Measurements from ENCODE around the gene CA9. TPM values are rescaled to one million over a fixed set of nuclear protein-coding genes. Genes with fewer than 3 reads are reported as not detected.

CA9 gene
- total RNA-seq, 1 donor: 0.45 TPM

GRCh38 chr9:35685506-35685905, 11.8 kb downstream of the CA9 start:
- no peak overlapping the region for H3K4me3 ChIP-seq (ENCODE audit: low read depth, low read length)
- DNase-seq (ENCODE audit: low read depth): no peak
- TF ChIP-seq, protein P1, sequence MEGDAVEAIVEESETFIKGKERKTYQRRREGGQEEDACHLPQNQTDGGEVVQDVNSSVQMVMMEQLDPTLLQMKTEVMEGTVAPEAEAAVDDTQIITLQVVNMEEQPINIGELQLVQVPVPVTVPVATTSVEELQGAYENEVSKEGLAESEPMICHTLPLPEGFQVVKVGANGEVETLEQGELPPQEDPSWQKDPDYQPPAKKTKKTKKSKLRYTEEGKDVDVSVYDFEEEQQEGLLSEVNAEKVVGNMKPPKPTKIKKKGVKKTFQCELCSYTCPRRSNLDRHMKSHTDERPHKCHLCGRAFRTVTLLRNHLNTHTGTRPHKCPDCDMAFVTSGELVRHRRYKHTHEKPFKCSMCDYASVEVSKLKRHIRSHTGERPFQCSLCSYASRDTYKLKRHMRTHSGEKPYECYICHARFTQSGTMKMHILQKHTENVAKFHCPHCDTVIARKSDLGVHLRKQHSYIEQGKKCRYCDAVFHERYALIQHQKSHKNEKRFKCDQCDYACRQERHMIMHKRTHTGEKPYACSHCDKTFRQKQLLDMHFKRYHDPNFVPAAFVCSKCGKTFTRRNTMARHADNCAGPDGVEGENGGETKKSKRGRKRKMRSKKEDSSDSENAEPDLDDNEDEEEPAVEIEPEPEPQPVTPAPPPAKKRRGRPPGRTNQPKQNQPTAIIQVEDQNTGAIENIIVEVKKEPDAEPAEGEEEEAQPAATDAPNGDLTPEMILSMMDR (IDR thresholded peaks at IDR 0.05; ENCODE audit: insufficient read depth, low read length): no peak

GRCh38 chr9:35686222-35687203, 12.8 kb downstream of the CA9 start:
- peak; percentile 35 for DNase-seq (ENCODE audit: low read depth)
- peak overlapping the region; percentile 35 for H3K4me3 ChIP-seq (ENCODE audit: low read depth, low read length)
- TF ChIP-seq, protein P1 (IDR thresholded peaks at IDR 0.05; ENCODE audit: insufficient read depth, low read length): no peak

DNA sequence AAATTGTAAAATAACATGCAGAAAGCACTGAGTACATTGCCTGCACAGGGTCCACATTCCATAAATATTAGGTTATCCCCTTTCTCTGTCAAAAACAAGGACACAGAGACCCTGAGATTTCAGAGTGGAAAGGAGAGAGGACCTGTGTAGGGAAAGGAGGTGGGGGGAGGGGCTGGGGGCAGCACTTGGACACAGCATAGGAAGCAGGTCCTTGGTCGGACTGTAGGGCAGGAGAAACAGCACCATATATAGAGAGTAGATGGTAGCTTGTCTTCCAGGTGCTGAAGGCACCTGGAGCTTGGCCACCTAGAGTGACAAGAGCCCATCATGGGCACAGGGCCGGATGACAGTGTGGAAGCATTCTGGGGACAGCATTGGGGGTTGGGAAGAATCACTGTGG, 13.6 kb downstream of the CA9 start:
- TF ChIP-seq, protein P1 (IDR thresholded peaks at IDR 0.05; ENCODE audit: insufficient read depth, low read length): no peak

GRCh38 chr9:35687972-35688557, 14.3 kb downstream of the CA9 start:
- H3K4me3 ChIP-seq (ENCODE audit: low read depth, low read length): peak overlapping the region; percentile 79
- TF ChIP-seq, protein P1 (IDR thresholded peaks at IDR 0.05; ENCODE audit: insufficient read depth, low read length): no peak
- no peak for DNase-seq (ENCODE audit: low read depth)

More for the DNA sequence above, 13.6 kb downstream of the CA9 start:
- H3K4me3 ChIP-seq (ENCODE audit: low read depth, low read length): peak overlapping the region; percentile 79
- DNase-seq (ENCODE audit: low read depth): no peak

DNA sequence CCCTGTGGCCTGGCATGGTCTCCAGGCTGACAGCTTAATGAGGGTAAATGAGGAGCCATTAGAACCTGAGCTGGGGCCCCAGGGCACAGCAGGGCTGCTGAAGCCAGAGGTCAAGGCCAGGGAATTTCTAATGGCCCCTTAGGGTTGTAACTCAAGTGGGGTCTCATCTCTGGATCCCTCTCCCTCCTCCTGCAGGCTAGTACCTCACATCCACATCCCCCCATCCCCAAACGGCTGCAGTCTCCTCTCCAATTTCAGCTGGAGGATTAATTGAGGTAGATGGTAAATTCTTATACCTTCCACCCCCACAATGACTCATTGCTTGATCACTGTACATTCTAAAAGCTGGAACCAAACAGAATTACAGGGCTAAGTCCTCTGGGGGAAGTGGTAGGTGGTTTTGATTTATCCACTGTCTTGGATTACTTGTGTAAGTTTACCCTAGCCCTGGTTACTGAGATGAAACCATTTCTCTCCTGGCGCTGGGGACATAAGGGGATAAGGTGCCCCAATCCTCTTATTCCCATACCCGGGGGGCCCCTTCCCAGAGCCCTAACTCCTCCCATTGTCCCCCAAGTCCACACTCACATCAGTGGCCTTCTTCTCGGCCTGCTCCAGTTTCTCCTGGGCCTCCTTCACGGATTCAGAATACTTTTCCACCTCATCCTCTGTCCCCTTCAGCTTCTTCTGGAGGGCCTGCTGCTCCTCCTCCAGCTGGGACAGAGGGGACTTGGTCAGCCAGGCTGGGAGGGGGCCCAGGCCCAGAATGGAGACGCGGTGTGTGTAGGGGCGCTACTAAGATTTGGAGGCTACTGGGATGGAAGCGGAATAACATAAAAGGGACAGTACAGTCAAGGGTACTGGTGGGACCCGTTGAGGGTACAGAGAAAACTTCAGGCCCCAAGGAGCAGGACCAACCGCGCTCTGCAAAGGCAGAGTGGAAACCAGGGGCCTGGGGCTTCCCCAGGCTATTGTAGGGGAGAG, 15.1 kb downstream of the CA9 start:
- TF ChIP-seq, protein P1 (IDR thresholded peaks at IDR 0.05; ENCODE audit: insufficient read depth, low read length): no peak
- peak overlapping the region; percentile 79 for H3K4me3 ChIP-seq (ENCODE audit: low read depth, low read length)
- DNase-seq (ENCODE audit: low read depth): peak; percentile 84

Data from fibroblast of the aortic adventitia (primary cell).